HG02623 (cell line): ENCODE measurements around the gene EDAR.

ENCODE experiments used
- ATAC-seq: cut with Tn5 transposase; IDR thresholded peaks from one replicate; pipeline ENCODE4 v1.9.1; 2021; ENCODE audit warnings: moderate library complexity; ENCODE audit not compliant: unreplicated experiment

The EDAR gene

DNA sequence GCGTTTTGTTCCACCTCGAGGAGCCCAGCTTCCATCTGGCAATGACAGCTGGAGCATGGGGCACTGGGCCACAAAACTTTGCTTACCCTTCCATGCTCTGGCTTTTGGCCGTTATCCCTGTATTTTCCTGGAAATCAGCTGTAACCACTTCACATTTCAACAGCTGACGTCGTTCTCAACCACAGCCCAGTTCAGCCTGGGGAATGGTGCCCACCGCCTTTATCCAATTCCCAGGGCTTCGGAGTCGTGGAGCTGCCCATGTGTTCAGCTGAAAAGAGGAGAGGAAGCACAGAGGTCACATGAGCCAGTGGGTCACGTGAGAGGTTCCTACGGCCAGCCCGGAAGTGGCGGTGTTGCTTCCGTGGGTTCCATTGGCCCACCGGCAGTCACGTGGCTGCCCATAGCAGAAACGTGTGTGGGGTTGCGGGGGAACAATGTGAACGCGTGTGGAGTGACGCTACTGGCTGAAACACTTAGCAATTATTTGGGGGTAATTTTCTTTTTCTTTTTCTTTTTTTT lies 16.7 kb upstream of the EDAR start:
- no peak for ATAC-seq

DNA sequence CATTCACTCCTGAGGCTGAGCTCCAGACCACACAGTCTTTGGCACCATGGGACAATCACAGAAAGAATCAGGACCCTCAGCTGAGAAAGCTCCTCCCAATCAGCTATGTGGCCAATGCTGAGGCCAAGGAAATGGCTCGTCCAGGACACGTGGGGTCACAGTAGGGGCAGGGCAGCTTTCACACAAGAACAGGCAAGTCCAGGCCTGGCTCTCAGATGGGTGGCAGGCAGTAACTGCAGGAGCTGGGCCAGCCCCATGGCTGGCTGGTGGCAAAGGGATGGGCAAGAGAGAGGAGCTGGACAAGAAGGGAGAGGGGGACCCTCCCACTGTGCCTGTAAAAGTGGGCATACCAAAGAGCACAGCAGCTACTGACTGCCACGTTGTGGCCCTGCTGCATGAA lies 12.2 kb upstream of the EDAR start:
- ATAC-seq = no peak

DNA sequence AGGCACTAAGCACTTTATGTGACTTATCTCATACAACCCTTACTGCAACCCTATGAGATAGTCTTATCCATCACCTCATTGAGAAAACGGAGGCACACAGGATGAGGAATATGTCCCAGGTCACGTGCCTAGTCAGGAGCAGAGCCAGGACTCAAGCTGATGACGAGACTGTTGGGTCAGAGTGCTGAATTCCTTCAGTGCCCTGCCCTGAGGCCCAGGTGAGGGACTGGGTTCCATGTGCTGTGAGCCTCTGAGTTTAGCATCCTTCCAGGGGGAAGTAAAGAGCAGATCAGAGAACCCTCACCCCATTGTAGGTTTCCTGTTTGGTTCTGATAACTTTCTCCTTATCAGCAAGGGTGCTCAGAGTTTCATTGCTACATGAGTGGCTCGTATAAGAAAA lies 11.7 kb upstream of the EDAR start:
- no peak for ATAC-seq

DNA sequence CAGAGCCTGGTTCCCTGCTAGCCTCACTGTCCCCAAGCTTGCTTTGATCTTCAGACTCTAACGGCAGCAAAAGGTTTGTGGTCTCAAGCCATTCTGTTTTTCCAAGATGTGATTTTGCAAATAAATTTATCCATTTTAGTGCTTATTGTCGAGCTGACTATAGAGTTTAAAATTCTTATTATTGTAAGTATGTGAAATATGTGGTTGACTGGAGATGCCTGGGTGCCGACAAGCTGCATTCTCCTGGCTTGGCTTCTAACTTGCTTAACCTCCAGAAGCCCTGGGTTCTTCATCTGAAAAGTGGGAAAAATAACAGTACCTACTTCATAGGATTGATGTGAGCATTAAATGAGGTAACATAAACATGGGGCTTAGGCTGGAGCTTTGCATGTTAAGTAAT lies 9.9 kb upstream of the EDAR start:
- ATAC-seq = no peak

DNA sequence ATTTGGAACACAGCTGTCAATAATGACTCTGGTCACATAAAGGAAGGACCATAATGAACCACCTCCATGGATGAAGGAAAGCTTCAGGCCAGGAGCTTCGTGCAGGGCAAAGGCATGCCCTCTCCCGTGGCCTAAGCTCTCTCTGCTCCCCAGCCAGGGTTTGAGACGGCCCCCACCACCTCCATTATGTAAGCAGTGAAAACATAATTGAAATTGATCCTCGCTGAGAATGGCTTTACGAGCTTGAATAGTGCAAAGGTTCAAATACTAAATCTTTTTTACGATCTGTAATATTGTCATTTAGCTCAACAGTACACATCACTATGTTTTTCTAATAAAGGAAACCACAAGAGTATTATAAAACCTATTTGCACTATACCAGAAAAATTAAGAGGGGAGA lies 5.2 kb upstream of the EDAR start:
- ATAC-seq = no peak

DNA sequence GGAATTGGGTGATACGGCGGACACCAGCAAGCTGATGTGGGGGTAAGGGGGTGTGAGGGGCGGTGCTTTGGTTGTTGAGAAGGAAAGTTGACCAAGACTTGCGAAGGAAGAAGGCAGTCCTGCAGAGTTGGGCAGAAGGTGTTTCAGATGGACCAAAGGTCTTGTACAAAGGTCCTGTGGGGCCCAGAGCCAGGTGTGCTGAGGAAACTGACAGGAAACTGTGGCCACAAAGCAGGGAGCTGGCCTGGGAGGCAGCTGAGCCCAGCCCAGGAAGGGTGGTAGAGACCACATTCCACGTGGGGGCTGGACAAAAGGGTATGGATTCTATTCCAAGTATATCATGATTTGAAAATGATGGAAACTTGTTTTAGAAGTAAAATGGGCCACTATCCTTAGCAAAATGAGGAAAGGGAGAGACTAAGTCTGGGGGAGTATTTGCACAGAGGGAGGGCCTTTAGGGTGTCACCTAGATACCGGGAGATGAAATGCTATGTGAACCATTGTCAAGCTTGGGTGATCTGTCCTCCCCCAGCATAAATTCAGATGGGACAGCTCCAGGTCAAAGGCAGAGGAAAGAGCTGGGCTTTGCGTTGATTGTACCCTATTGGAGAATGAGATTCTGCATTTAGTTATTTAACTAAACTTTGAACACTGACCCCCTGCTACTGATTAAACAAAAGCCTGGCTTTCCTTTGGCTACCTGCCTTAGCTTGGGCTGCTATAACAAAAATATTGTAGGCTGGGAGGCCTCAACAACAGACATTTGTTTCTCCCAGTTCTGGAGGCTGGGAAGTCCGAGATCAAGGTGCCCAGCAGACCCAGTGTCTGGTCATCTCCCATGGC lies 4.3 kb upstream of the EDAR start:
- ATAC-seq = no peak

DNA sequence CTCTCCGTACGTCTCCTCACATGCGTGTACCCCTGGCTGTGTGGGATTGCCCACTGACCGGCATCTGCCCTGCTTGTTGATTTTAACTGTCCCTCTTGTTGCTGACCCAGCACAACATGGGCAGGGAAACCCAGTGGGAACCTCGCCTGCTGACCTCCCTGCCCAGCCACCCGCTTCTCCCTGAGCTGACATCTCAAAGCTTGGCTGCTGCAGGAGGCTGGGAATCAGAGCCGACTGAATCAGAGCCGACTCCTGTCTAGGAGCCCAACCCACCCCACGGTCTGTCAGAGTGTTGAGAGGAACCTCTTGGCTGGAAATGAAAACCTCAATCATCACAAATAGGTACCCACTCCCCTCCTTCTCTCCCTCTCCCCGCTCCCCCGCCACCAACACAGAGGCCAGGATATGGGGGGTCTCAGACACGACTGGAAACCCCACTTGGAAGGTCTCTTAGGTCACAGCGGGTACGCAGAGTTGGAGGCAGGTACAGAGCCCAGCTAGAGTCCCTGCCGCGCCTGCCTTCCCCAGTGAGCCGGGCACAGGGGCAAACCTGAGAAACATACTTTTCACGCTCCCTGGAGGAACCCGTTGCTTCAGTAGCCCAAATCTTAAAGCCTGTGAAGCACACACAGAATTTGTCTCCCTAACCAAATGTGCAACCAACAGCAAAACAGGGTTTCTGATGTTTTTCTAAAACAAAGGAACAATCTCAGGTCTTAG lies 784 bp downstream of the EDAR start:
- ATAC-seq = no peak

DNA sequence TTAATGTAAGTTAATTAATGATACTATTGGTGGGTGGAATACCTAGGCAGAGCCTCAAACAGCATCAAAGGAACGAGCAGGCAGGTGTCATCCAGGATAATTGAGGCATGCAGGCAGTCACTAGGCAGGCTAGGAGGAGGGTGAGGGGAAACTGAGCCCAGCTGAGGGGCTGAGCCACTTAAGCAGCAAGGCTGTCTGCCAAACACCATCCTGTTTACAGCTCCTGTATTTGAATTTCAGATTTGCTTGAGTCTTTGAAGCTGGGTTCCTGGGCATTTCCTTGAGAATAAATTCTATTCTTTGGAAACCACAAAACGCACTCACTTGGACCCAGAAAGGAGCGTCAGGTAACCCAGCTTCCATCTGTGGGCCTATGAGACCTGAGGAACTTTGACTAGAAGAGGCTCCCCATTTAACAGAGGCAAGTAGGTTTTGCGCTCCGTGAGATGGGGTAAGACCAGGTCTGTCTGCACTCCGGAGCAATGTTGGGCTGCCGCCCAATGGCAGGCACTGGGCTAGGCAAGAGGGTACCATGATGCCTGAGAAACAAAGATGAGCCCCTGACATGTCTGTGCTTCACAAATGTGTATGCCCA lies 2.0 kb downstream of the EDAR start:
- ATAC-seq = no peak

DNA sequence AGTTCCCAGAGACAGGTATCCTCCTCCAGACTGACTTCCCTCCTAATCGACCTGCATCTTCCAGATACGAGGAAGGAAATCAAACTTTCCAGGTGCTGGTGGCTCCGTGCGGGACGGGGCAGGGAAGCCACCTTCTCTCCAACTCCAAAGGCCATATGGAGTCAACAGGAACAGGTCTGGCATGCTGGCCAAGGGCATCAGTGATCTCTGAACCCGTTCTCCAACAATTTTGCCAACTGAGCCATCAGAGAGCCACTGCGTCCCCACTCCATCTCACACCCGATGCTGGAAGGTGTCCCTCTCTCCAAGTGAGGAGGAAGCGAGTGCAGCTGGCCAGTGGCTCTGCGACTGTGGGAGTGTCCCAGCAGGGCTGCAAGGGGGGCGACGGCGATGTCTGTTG lies 5.4 kb downstream of the EDAR start:
- ATAC-seq = no peak

DNA sequence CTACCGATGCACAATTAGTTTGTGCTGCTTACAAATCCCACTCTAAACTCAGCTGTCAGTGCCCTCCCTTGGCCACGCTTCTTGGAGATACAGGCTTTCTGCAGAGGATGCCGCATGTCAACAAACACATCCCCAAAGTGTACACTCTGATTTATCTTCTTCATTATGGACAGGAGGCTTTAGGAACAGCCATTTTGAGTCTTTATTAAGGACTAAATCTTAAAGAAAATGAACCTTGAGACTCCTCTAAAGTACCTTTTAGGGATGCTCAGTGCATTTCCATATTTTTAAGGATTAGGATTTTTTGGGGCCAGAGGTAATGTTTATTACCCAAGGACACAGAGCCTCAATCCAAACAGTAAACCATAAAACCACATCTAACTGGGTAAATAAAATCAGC lies 6.0 kb downstream of the EDAR start:
- ATAC-seq = no peak

DNA sequence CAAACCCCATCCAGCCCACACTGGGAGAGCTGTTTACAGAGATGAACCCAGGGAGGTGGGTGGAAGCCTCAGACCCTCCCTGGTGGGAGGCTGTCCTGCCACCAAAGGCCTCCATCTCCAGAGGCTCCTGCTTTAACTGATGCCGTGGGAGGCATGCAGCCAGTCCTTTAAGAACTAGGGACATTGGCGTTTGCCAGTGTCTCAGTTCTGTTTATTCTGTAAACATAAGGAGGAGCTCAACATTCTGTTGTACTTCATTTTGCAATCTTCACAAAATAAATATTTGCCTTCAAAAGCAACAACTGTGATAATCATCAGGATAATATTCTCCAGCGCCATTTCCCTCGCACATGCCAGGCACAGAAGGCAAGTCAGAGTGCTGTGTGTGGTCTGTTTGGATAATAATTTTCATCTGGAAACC lies 6.8 kb downstream of the EDAR start:
- ATAC-seq = no peak

DNA sequence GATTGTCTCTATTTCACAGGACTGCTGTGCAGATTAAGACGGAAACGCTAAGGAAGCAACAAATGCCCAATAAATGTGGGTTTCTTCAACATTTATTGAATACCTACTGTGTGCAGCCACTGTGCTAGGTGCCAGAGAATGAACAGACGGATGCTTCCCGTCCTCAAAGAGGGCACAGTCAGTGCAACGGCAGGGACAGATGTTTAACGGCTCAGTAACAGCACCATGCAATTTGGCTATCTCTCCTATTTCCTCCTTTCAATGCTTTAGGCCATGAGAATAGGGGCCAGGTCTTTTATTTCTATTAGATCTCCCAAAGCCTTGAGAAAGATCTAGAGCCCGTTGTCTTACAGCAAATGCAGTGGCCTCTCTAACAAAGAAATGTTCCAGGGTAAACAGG lies 7.2 kb downstream of the EDAR start:
- no peak for ATAC-seq

DNA sequence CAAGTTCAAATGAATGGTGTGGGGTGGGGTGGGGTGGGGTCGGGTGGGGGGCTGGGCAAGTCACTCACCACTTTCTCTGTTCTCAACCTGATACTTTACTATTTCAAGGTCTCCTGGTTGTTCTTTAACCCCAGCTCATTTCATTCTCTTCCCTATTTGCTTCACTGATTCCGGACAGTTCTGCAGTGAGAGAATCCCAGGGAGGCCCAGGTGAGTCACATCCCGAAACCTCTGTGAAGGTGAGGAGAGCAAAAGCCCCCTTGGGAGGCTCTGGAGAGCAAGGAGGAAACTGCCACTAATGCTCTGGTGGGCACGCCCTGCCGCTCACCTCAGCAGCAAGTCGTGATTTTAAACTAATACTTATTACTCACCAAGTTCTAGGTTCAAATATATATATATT lies 8.9 kb downstream of the EDAR start:
- ATAC-seq = no peak

DNA sequence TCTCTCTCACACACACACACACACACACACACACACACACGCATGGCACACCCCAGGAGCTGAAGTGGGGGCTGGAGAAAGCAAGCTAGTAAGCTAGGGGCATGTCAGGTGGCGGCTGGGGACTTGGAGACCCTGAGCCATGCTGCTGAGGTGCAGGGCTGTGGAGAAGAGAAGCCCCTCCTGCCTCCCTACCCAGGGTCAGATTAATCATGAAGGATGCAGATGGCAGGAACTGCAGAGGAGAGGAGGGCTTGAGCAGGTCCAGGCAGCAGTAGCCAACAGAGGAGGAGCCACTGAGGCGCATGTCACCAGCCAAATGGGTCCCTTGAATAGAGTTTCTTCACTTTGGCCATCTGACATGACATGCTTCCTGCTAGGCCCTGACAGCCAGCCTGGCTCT lies 9.6 kb downstream of the EDAR start:
- ATAC-seq = no peak

DNA sequence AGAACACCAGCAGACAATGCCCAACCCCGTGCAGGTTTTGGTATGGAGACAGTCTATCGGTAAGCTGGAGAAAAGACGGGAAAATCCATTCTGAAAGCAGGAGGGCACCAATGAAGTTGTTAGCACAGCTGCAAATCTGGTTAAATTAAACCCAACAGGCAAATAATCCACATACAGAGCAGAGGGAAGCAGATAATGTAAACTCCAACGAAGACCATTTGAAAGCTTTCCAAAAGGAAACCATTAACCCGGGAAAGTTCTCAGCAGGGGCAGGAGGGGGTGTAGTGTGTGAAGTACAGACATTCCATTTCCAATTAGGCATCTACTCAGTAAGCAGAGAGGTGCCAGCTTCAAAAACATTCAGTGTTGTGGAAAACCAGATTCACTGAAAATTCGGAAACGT lies 10.3 kb downstream of the EDAR start:
- ATAC-seq = no peak

DNA sequence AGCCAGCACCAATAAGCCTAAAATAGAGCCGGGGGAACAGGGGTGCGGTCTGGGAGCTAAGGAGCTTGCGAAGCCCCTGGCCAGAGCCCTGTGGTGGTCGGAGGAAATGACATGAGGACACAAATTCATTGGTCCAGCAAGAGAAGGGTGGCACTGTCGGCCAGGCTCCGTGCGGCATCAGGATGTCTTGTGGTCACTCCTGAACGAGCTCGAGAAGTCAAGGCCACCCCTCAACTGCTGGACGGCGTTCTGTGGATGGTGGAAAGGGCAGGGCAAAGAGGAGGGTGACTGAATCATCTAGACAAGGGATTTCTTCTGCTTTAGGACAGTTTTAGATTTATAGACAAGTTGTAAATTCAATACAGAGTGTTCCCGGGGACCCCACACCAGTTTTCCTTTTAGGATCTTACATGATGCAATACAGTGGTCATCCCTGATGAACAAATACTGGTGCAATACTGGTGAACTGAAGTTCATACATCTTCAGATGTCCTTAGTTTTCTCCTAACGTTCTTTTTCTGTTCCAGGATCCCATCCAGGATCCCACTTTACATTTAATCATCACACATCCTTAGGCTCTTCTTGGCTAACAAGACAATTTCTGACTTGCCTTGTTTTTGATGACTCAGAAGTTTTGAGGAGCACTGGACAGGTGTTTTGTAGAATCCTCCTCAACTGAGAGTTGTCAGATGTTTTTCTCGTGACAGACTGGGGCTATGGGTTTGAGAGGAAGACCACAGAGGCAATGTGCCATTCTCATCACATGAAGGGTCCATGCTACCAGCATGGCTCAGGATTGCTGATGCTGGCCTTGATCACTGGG lies 13.2 kb downstream of the EDAR start:
- ATAC-seq = no peak

DNA sequence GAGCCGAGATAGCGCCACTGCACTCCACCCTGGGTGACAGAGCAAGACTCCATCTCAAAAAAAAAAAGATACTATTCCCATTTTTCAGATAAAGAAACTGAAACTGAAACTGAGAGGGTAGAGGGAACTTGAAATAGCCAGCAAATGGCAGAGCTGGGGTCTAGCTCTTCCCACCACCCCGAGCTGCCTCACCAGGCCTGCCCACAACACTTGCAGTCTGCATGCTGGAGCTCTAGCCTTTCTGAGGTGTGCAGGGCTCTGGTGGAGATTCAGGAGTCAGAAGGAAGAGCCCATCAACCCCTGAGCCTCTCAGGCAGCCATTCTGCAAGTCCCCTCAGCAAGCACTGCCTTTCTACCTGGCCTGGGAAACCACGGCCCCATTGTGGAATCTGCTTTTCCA lies 14.3 kb downstream of the EDAR start:
- no peak for ATAC-seq

DNA sequence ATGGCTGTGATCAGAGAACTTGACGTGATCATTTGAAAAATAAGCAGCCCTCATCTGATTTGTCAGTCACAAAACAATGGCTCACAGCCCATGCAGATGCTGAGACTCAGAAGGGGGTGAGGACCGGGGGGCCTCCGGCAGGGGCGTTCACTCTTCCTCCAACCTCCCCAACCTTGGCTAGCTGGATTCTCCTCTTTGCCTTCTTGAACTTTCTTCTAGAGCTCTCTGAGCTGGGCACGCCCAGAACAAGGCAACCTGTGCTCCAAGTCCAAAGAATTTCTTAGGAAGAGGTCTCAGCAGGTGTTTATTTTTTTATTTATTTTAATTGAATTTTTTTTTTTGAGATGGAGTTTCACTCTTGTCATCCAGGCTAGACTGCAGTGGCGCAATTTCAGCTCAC lies 16.4 kb downstream of the EDAR start:
- ATAC-seq = no peak

DNA sequence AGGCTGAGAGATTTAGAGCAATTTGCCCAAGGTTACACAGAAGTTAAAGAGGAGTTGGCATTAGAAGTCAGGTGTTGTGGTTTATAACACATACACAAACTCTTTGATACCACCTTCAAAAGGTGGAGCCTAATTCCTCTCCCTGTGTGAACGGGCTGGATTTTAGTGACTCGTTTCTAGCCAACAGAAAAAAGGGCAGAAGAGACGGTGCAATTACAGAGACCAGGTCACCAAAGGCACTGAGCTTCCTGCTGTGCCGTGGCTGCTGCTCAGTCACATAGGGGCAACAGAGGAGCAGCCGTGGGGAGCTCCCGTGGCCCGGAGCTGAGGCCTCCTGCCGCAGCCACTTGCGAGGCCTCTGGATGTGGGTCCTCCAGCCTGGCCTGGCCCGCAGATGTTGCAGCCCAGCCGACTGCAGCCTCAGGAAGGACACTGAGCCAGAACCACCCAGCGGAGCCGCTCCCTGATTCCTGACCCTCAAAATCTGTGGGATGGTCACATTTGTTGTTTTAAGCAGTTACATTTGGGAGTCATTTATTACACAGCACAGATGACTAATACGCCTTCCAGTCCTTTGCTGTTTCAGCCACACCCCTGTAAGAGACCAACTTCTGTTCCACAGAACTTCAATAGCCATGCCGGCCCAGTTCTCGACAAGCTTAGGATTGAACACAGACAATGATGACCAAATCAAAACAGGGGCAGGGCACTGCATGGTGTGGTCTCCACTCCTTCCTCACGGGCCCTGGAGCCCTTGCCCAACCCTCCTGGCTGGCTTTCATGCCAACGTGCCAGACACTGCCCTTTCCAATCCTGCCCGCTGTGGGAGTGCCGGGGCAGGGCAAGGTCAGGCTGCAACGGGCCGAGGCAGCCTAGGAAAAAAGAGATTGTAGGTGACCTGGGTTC lies 17.1 kb downstream of the EDAR start:
- ATAC-seq = no peak

DNA sequence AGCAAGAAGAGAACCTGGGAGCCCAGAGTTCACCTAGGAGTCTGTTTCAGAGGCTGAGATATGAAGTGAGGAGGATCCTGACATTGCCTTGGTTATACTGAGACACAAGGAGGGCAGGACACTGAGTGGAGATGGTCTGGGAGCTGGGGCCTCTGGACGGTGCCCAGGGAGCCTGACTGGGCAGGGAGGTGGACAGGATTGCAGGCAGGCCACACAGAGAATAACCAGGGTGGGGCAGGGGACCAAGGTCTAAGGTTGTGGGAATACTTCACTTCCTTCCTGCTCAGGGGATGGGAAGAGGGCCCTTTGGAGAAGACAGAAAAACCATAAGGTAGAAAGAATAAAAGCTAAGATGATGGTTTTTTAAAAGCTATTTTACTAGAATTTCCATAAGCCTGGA lies 18.7 kb downstream of the EDAR start:
- ATAC-seq = no peak
